SW 1271 (cell line): ENCODE results near the gene CYB561D1.

Source experiments
- DNase-seq, 2 experiments: peaks; one replicate each; lab custom pipeline; 2025; lab: John Stamatoyannopoulos, UW

CYB561D1 gene

GRCh38 chr1:109529881-109530456 is 36.1 kb downstream of the CYB561D1 start:
- no peak for DNase-seq

- DNase-seq = no peak
Measured at GRCh38 chr1:109530457-109531087, 36.7 kb downstream of the CYB561D1 start.

GRCh38 chr1:109531380-109531779 is 37.5 kb downstream of the CYB561D1 start:
- no peak for DNase-seq

GRCh38 chr1:109531826-109532364 is 38.0 kb downstream of the CYB561D1 start:
- DNase-seq = no peak

- peak; percentile 10 to 29 for DNase-seq
Measured at GRCh38 chr1:109532365-109533136, 38.7 kb downstream of the CYB561D1 start.

GRCh38 chr1:109534307-109534858 is 40.5 kb downstream of the CYB561D1 start:
- DNase-seq = no peak

- DNase-seq = no peak
Measured at GRCh38 chr1:109535481-109535880, 41.6 kb downstream of the CYB561D1 start.

- DNase-seq = no peak
Measured at GRCh38 chr1:109535971-109536491, 42.1 kb downstream of the CYB561D1 start.

- DNase-seq = no peak
Measured at GRCh38 chr1:109537450-109538178, 43.7 kb downstream of the CYB561D1 start.

GRCh38 chr1:109538827-109539555 is 45.1 kb downstream of the CYB561D1 start:
- DNase-seq = no peak

- no peak for DNase-seq
Measured at GRCh38 chr1:109539676-109540075, 45.8 kb downstream of the CYB561D1 start, which contains the start of gene GPR61. Gene GPR61, plus strand, starts transcription at chr1:109539872. Its CDS starts 3,151 bp downstream, at chr1:109543023.

GRCh38 chr1:109541102-109541501 is 47.2 kb downstream of the CYB561D1 start:
- no peak for DNase-seq

- no peak for DNase-seq
Measured at GRCh38 chr1:109542657-109543056, 48.8 kb downstream of the CYB561D1 start.

- DNase-seq = no peak
Measured at GRCh38 chr1:109543283-109543987, 49.5 kb downstream of the CYB561D1 start.

GRCh38 chr1:109543988-109544735 is 50.3 kb downstream of the CYB561D1 start:
- DNase-seq = no peak

- DNase-seq = peak; percentile 57 to 84
Measured at GRCh38 chr1:109546311-109547109, 52.6 kb downstream of the CYB561D1 start.

- DNase-seq = peak in 1 of 2 experiments; percentile 42
Measured at GRCh38 chr1:109547463-109548320, 53.8 kb downstream of the CYB561D1 start.
